Measurements from ENCODE around the gene KRIT1.
"Not testable (repeated sequence)": the region's sequence is repeated elsewhere in the genome, so short reads cannot be mapped to it uniquely, and the experiment has no call there.

The KRIT1 gene

GRCh38 chr7:92228742-92229141 is 17.0 kb downstream of the KRIT1 start:
- no peaks in the 10 kb centered on the region for H3K4me1 ChIP-seq
- no peak overlapping the region for H3K4me2 ChIP-seq
- H3K27ac ChIP-seq = no peak overlapping the region
- H3K36me3 ChIP-seq = peaks cover 85 to 100% (median 93%) of the 10 kb centered on the region in 11 experiments
- peaks cover 0 to 14% (median 9%) of the 10 kb centered on the region in 11 experiments; a peak in 13 of 22 replicates for H3K9me3 ChIP-seq (replicated peaks in 1 of 11)
- no peaks in the 10 kb centered on the region for H3K27me3 ChIP-seq
- no peak for TF ChIP-seq Cebpa-rat (IDR thresholded peaks at IDR 0.05)
- no peaks in the 10 kb centered on the region for H4K20me1 ChIP-seq
- H3K4me3 ChIP-seq = no peak overlapping the region
- H3K9ac ChIP-seq = no peak overlapping the region

GRCh38 chr7:92228100-92228499 is 17.6 kb downstream of the KRIT1 start:
- Histone ChIP-seq H3K27me3 (no peaks in the 10 kb centered on the region), H3K36me3 (peaks cover 85 to 100% (median 94%) of the 10 kb centered on the region in 11 experiments), H3K27ac (no peak overlapping the region), H3K9me3 (replicated peaks in 1 of 11) (peaks cover 0 to 14% (median 9%) of the 10 kb centered on the region in 11 experiments; a peak in 13 of 22 replicates), H3K4me2 (no peak overlapping the region), H3K4me1 (no peaks in the 10 kb centered on the region), H3K9ac (no peak overlapping the region), H4K20me1 (no peaks in the 10 kb centered on the region), H3K4me3 (no peak overlapping the region)
- TF ChIP-seq Cebpa-rat (IDR thresholded peaks at IDR 0.05) = no peak

DNA sequence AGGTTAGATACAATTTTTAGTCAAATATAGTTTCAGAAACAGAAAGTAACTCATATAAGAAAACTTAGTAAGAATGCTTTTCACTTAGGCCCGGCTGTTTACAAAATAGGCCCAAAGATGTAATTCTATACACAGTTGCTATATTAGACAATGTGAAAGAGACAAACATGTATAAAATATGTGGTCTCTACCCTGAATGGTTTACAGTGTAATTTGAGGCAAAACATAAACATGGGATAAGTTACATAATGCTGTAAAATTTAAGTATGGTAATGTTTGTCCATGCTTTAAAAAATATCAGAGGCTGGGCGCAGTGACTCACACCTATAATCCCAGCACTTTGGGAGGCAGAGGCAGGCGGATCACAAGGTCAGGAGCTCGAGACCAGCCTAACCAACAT is 18.7 kb downstream of the KRIT1 start:
- Histone ChIP-seq H3K4me3 (no peak overlapping the region), H4K20me1 (no peaks in the 10 kb centered on the region), H3K27ac (no peak overlapping the region), H3K4me1 (no peaks in the 10 kb centered on the region), H3K4me2 (no peak overlapping the region), H3K36me3 (peaks cover 82 to 100% (median 91%) of the 10 kb centered on the region in 11 experiments), H3K27me3 (no peaks in the 10 kb centered on the region), H3K9ac (no peak overlapping the region), H3K9me3 (replicated peaks in 1 of 11) (peaks cover 0 to 14% (median 9%) of the 10 kb centered on the region in 11 experiments; a peak in 13 of 22 replicates)
- no peak for TF ChIP-seq Cebpa-rat (IDR thresholded peaks at IDR 0.05)

GRCh38 chr7:92221766-92222165 is 23.9 kb downstream of the KRIT1 start:
- Histone ChIP-seq H3K4me2 (no peak overlapping the region), H3K27ac (no peak overlapping the region), H3K36me3 (peaks cover 87 to 100% (median 96%) of the 10 kb centered on the region in 11 experiments), H3K4me3 (no peak overlapping the region), H3K9me3 (replicated peaks in 1 of 11) (no peaks in the 10 kb centered on the region), H4K20me1 (no peaks in the 10 kb centered on the region), H3K4me1 (no peaks in the 10 kb centered on the region), H3K27me3 (no peaks in the 10 kb centered on the region), H3K9ac (no peak overlapping the region)
- no peak for TF ChIP-seq Cebpa-rat (IDR thresholded peaks at IDR 0.05)

GRCh38 chr7:92206672-92207071 is 39.0 kb downstream of the KRIT1 start:
- no peaks in the 10 kb centered on the region for H3K27me3 ChIP-seq
- H3K9ac ChIP-seq = no peak overlapping the region
- H3K4me2 ChIP-seq = no peak overlapping the region
- H3K9me3 ChIP-seq (replicated peaks in 1 of 11) = peaks cover 31 to 44% (median 36%) of the 10 kb centered on the region in 11 experiments
- peaks cover 96 to 100% (median 99%) of the 10 kb centered on the region in 11 experiments for H3K36me3 ChIP-seq
- H3K4me3 ChIP-seq = no peak overlapping the region; a peak in 1 of 20 replicates
- no peaks in the 10 kb centered on the region for H3K4me1 ChIP-seq
- no peak overlapping the region for H3K27ac ChIP-seq
- TF ChIP-seq Cebpa-rat (IDR thresholded peaks at IDR 0.05) = no peak
- H4K20me1 ChIP-seq = no peaks in the 10 kb centered on the region

DNA sequence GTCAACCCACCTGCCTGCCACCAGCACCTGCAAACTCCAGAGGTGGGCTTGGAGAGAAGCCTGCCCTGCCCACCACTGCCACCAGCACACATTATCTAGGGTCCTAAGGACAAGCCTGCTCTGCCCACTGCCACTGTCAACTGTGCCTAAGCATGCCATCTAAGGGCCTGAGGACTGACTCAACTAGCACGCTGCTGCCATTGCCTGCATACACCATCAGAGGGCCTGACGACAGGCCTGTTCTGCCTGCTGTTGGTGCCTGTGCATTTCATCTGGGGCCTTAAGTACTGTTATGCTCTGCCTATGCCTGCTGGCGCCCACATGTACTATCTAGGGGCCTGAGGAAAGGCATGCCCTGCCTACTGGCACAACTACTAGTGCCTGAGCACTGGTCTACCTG is 39.7 kb downstream of the KRIT1 start:
- Histone ChIP-seq H4K20me1 (no peaks in the 10 kb centered on the region), H3K4me1 (no peaks in the 10 kb centered on the region), H3K36me3 (peaks cover 93 to 100% (median 99%) of the 10 kb centered on the region in 11 experiments), H3K9me3 (replicated peaks in 1 of 11) (peaks cover 31 to 44% (median 35%) of the 10 kb centered on the region in 11 experiments), H3K4me2 (no peak overlapping the region), H3K27ac (no peak overlapping the region), H3K4me3 (no peak overlapping the region), H3K27me3 (no peaks in the 10 kb centered on the region), H3K9ac (no peak overlapping the region)
- TF ChIP-seq Cebpa-rat (IDR thresholded peaks at IDR 0.05) = no peak

DNA sequence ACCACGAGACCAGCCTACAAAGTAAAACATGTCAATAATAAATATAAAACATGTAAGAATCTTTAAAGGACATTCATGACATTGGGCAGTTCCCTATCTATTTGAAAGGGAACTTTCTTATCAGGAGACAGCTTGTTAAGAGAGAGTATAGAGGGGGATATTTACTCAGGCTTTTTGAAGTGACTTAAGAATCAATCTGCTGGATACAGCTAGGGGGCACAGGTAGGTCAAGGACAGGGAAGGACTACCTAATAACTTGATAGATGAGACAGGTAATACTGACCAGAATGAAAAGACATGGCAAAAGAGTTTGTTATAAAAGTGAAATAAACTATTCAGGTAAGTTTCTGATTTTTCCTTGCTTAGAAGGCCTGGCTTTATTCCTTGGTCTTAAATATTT is 44.9 kb downstream of the KRIT1 start:
- H3K27ac ChIP-seq = no peak overlapping the region
- peaks cover 0 to 4% (median under 1%) of the 10 kb centered on the region in 11 experiments; a peak in 11 of 22 replicates for H3K9me3 ChIP-seq (replicated peaks in 1 of 11)
- H4K20me1 ChIP-seq = no peaks in the 10 kb centered on the region
- H3K27me3 ChIP-seq = no peaks in the 10 kb centered on the region
- H3K4me3 ChIP-seq = no peak overlapping the region
- no peak overlapping the region for H3K9ac ChIP-seq
- TF ChIP-seq Cebpa-rat (IDR thresholded peaks at IDR 0.05) = no peak
- H3K4me1 ChIP-seq = no peaks in the 10 kb centered on the region
- H3K4me2 ChIP-seq = no peak overlapping the region
- peaks cover 81 to 100% (median 93%) of the 10 kb centered on the region in 11 experiments for H3K36me3 ChIP-seq

DNA sequence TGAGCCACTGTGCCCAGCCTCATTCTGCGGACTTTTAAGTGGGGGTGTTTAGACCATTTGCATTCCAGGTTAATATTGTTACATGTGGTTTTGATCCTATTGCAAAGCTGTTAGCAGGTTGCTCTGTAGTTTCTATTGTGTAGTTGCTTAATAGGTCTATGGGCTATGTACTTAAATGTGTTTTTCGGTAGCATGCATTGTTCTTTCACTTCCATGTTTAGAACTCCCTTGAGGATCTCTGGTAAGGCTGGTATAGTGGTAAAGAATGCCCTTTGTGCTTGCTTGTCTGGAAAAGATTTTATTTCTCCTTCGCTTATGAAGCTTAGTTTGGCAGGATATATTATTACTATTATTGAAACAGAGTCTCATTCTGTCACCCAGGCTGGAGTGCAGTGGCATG is 53.4 kb downstream of the KRIT1 start:
- Histone ChIP-seq H3K36me3 (peaks cover 49 to 69% (median 59%) of the 10 kb centered on the region in 11 experiments), H3K27ac (no peak overlapping the region), H3K9me3 (replicated peaks in 1 of 11) (peaks cover 56 to 74% (median 63%) of the 10 kb centered on the region in 11 experiments), H3K27me3 (no peaks in the 10 kb centered on the region), H3K4me2 (no peak overlapping the region), H4K20me1 (no peaks in the 10 kb centered on the region), H3K4me3 (no peak overlapping the region), H3K4me1 (no peaks in the 10 kb centered on the region), H3K9ac (no peak overlapping the region)
- no peak for TF ChIP-seq Cebpa-rat (IDR thresholded peaks at IDR 0.05)

DNA sequence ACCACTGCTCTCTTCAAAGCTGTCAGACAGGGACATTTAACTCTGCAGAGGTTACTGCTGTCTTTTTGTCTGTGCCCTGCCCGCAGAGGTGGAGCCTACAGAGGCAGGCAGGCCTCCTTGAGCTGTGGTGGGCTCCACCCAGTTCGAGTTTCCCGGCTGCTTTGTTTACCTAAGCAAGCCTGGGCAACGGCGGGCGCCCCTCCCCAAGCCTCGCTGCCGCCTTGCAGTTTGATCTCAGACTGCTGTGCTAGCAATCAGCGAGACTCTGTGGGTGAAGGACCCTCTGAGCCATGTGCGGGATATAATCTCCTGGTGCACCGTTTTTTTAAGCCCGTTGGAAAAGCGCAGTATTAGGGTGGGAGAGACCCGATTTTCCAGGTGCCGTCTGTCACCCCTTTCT is 56.5 kb downstream of the KRIT1 start:
- Histone ChIP-seq H3K9me3 (replicated peaks in 1 of 11) (peaks cover 57 to 68% (median 62%) of the 10 kb centered on the region in 11 experiments), H3K36me3 (peaks cover 24 to 41% (median 30%) of the 10 kb centered on the region in 11 experiments)
- H3K4me1 ChIP-seq, H3K4me2 ChIP-seq, H3K4me3 ChIP-seq, H3K27me3 ChIP-seq, H4K20me1 ChIP-seq, H3K27ac ChIP-seq, H3K9ac ChIP-seq: not testable (repeated sequence)

DNA sequence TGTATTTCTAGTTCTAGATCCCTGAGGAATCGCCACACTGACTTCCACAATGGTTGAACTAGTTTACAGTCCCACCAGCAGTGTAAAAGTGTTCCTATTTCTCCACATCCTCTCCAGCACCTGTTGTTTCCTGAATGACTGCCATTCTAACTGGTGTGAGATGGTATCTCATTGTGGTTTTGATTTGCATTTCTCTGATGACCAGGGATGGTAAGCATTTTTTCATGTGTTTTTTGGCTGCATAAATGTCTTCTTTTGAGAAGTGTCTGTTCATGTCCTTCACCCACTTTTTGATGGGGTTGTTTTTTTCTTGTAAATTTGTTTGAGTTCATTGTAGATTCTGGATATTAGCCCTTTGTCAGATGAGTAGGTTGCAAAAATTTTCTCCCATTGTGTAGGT is 61.4 kb downstream of the KRIT1 start:
- not testable (repeated sequence) for H3K9ac ChIP-seq, H3K4me1 ChIP-seq, H3K4me3 ChIP-seq, H3K4me2 ChIP-seq, H3K27me3 ChIP-seq, H3K36me3 ChIP-seq, H4K20me1 ChIP-seq, H3K27ac ChIP-seq
- H3K9me3 ChIP-seq (replicated peaks in 1 of 11) = peaks cover 11 to 24% (median 18%) of the 10 kb centered on the region in 11 experiments
